ENCODE data around the gene SKOR1.

- TF ChIP-seq ZNF274 (IDR thresholded peaks at IDR 0.05; ENCODE audit: low read depth, low read length) (no peak), YY1 (IDR thresholded peaks at IDR 0.05; ENCODE audit: insufficient read depth, insufficient read length) (no peak)
Measured at GRCh38 chr15:67832897-67833709, 7.8 kb downstream of the SKOR1 start.
